Measurements from ENCODE around the gene KLF16.
"Not testable (repeated sequence)": the region's sequence is repeated elsewhere in the genome, so short reads cannot be mapped to it uniquely, and the experiment has no call there.

Gene KLF16

GRCh38 chr19:1883784-1884183 is 20.4 kb upstream of the KLF16 start:
- DNase-seq: no peak

GRCh38 chr19:1882786-1883692 is 19.7 kb upstream of the KLF16 start:
- no peak for DNase-seq

GRCh38 chr19:1882089-1882785 is 18.9 kb upstream of the KLF16 start:
- no peak for DNase-seq

- not testable (repeated sequence) for DNase-seq
Measured at GRCh38 chr19:1881393-1882088, 18.2 kb upstream of the KLF16 start.

- no peak for DNase-seq
Measured at GRCh38 chr19:1880611-1881392, 17.4 kb upstream of the KLF16 start.

- DNase-seq: not testable (repeated sequence)
Measured at GRCh38 chr19:1879982-1880381, 16.6 kb upstream of the KLF16 start.

GRCh38 chr19:1878583-1878982 is 15.2 kb upstream of the KLF16 start:
- DNase-seq: not testable (repeated sequence)

GRCh38 chr19:1877280-1877660 is 13.9 kb upstream of the KLF16 start:
- DNase-seq: not testable (repeated sequence)

- DNase-seq: not testable (repeated sequence)
Measured at GRCh38 chr19:1876496-1877279, 13.3 kb upstream of the KLF16 start.

- peak; percentile 85 for DNase-seq
Measured at GRCh38 chr19:1875646-1876495, 12.5 kb upstream of the KLF16 start.

- not testable (repeated sequence) for DNase-seq
Measured at GRCh38 chr19:1875265-1875645, 11.9 kb upstream of the KLF16 start.

- no peak for DNase-seq
Measured at GRCh38 chr19:1874554-1875185, 11.3 kb upstream of the KLF16 start.

- no peak for DNase-seq
Measured at GRCh38 chr19:1873524-1874473, 10.4 kb upstream of the KLF16 start.

- DNase-seq: no peak
Measured at GRCh38 chr19:1872807-1873523, 9.6 kb upstream of the KLF16 start.

- DNase-seq: no peak
Measured at GRCh38 chr19:1871630-1872029, 8.3 kb upstream of the KLF16 start.

GRCh38 chr19:1871140-1871597 is 7.8 kb upstream of the KLF16 start:
- DNase-seq: no peak

- no peak for DNase-seq
Measured at GRCh38 chr19:1868971-1869370, 5.6 kb upstream of the KLF16 start.

GRCh38 chr19:1867349-1867724 is 4.0 kb upstream of the KLF16 start:
- DNase-seq: no peak
